Activated CD4-positive, CD25-positive, alpha-beta regulatory T cell treated with anti-CD3 and anti-CD28 coated beads, Interleukin-2, amount 50 U/mL, for 24 hours (primary cell): ENCODE measurements around the gene DIPK1B.

Experiments
- ATAC-seq, 2 donors: fragments of 150-1000 bp; cut with Tn5 transposase; one replicate each; pipeline ENCODE4 v1.10.0; 2021; ENCODE audit warnings: mild to moderate bottlenecking in 1 of 2, moderate library complexity in 1 of 2

The DIPK1B gene

GRCh38 chr9:136673088-136673974 is 39.0 kb upstream of the DIPK1B start:
- ATAC-seq = no peak

DNA sequence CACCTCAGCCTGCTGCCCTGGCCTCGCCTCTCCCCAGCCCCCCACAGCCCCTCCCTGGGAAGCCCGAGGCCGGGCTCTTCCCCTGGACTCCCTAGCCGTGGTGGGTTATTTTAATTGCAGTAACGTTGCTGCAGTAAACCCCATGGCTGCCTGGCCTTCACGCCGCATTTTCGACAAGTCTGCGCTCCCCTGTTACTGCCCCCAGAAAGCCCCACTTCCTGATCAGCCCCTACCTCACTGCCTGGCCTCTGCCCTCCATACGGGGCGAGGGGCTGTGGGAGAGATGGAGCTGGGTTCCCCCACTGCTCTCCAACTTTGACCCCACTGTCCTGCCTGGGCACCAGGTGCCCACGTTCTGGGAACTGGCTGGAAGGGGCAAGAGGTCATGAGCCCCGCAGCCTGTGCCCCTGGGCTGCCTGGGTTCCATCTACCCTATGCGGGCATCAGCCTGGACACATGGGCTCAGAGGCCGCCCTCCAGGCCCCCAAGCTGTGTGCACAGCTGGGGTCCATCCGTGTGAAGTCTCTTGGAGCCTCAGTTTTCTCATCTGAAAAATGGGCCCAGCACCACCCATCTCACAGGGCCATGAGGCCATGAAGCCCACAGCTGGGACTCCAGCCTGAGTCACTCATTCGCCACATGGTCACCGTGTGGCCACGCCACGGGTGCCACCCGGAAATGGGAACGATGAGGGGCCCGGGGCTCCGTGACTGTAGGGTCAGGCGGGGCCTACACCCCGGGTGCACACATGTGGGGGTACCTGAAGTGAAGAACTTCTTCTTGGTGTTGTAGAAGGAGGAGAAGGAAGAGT is 38.2 kb upstream of the DIPK1B start:
- ATAC-seq = no peak

GRCh38 chr9:136674786-136675349 is 37.5 kb upstream of the DIPK1B start:
- ATAC-seq = no peak

GRCh38 chr9:136675477-136676296 is 36.7 kb upstream of the DIPK1B start:
- no peak for ATAC-seq

GRCh38 chr9:136676297-136676794 is 36.0 kb upstream of the DIPK1B start:
- no peak for ATAC-seq

GRCh38 chr9:136676920-136677686 is 35.3 kb upstream of the DIPK1B start:
- no peak for ATAC-seq

- ATAC-seq = no peak
Measured at GRCh38 chr9:136678034-136678433, 34.3 kb upstream of the DIPK1B start.

GRCh38 chr9:136678624-136679023 is 33.7 kb upstream of the DIPK1B start:
- ATAC-seq = no peak

DNA sequence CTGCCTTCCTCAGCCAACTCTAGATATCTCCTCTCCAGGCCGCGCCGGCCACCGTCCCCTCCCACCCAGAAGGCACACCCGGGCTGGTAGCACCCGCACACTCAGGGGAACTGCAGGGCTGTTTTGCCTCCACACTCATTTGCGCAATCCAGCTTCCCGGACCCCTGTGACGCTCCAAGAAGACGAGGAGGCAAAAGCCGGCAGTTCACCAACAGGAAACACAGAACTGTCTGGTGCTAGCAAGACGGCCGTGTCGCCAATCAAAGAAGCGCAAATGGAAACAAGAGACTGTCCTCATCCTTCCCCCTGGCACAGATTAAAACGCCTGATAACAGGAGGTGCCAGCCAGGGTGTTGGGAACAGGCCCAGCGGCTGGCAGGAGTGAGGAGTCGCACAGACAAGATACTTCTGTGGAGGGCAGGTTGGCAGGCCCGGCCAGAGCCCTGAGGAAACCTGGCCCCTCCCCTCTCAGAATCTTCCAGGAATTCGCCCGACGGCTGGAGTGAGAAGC is 32.9 kb upstream of the DIPK1B start:
- no peak for ATAC-seq

GRCh38 chr9:136681029-136681428 is 31.3 kb upstream of the DIPK1B start:
- no peak for ATAC-seq

DNA sequence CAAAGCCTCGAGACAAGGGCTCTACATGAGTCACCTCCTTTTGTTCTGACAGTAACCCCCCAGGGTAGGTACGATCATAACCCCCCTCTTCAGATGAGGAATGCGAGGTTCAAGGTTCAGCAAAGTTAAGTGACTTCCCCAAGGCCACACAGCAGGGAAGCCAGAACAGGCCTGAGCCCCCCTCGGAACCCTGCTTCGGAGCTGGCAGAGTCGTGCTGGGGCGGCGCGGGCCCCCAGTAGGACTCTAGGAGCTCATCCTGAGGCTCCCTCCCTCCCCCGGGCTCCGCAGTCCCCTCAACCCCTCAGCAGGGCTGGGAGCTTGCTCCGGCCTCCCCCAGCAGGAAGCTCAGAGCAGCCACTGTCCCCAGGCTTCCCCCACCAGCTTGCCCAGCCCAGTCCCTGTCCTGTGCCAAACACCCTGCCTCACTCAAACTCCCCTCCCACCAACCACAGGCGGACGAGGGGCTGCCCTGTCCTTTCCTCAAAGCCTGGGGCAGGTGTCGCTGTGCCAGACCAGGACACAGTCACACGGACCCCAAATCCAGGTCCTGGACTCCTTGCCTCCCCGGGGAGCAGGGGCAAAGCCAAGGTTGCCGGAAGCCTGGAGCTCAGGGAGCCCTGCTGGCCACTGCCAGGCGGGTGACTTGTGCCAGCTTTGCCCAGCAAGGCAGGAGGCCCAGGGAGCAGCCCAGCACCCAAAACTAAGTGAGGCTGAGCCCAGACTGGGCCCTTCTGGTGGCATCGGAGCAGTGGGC is 30.2 kb upstream of the DIPK1B start:
- ATAC-seq = no peak

GRCh38 chr9:136682710-136683109 is 29.7 kb upstream of the DIPK1B start:
- no peak for ATAC-seq

- ATAC-seq = no peak
Measured at GRCh38 chr9:136683173-136683745, 29.1 kb upstream of the DIPK1B start.

DNA sequence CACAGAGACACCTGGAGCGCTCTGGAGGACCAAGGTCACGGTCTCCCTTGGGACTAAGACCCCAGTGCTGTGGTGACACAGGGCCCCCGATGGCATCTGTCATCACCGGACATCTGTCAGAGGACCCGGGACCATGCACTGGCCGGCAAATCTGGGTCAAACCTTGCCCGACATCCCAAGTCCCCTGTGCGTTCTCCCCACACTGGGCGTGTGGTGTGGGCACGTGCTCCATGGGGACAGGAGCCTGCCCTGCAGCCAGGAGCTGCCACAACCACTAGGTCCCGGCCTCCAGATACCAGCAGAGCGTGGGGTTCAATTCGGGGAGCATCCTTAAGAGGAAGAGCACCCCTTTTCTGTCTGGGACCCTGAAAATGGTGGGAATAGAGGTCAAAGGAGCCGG is 28.6 kb upstream of the DIPK1B start:
- ATAC-seq = no peak

- no peak for ATAC-seq
Measured at GRCh38 chr9:136684339-136684738, 28.0 kb upstream of the DIPK1B start.

- ATAC-seq = no peak
Measured at GRCh38 chr9:136684799-136685198, 27.6 kb upstream of the DIPK1B start.

DNA sequence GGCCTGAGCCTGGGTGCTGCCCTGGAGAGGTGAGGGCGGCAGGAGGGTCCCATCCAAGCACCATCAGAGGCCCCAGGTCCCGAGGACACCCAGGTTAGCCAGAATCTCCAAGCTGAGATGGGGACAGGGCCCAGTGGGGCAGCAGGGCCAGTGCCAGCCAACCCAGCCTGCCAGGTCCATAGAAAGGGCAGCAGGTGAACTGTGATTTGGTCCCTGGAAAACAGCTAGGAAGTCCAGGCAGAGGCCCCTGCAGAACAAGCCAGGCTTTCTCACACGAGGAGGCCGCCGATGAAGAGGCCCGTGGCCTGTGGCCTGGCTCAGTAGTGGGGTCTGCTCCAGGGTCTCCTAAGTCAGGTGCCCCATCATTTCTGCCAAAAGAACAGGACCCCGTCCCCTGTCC is 27.2 kb upstream of the DIPK1B start:
- ATAC-seq = no peak

GRCh38 chr9:136685790-136686533 is 26.4 kb upstream of the DIPK1B start:
- ATAC-seq = no peak

DNA sequence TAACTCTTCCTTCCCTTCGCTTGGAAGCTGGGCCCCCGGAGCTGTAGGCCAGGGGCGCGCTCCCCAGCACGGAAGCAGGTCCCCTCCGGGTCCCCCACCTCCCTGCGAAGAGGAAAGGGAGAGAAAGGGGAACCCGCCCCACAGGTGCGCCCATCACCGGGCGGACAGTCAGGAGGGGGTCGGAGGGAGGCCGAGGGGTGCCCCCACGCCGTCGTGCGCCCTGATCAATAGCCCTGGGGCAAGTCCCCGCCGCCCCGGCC is 25.9 kb upstream of the DIPK1B start:
- ATAC-seq = no peak
